Stimulated activated CD8-positive, alpha-beta memory T cell treated with anti-CD3 and anti-CD28 coated beads, Interleukin-4, amount 100 ng/mL, for 1 hour (primary cell): ENCODE results near the gene KANSL1.

ENCODE experiments used
- DNase-seq, 2 donors: peaks; one replicate each; pipeline ENCODE4 v3.0.0-alpha.2; 2020; ENCODE audit warnings: low read depth in 2 of 2, low spot score in 1 of 2

KANSL1 gene

DNA sequence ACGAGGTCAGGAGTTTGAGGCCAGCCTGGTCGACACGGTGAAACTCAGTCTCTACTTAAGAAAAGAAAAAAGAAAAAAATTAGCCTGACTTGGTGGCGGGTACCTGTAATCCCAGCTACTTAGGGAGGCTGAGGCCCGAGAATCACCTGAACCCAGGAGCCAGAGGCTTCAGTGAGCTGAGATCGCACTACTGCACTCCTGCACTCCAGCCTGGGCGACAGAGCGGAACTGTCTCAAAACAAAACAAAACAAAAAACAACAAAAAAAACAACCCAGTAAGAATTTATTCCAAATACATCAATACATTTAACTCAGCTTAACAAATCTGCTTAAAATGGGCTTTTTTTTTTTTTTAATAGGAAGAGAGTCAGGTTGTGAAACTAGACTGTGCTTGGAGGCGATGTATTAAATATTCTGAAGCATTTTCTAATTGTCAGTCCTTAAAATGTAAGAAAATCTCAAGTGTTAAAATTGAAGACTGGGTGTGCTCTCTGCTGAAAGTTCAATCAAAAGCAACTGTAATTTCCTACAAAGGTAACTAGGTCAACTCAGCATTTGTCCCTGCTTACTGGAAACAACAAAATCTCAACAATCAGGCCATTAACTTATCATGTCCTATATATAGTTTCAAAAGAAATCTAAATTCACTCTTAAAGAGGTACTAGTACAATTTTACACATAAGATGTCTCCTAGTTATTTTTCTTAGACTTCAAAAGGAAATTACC lies 23.2 kb downstream of the KANSL1 start:
- no peak for DNase-seq

DNA sequence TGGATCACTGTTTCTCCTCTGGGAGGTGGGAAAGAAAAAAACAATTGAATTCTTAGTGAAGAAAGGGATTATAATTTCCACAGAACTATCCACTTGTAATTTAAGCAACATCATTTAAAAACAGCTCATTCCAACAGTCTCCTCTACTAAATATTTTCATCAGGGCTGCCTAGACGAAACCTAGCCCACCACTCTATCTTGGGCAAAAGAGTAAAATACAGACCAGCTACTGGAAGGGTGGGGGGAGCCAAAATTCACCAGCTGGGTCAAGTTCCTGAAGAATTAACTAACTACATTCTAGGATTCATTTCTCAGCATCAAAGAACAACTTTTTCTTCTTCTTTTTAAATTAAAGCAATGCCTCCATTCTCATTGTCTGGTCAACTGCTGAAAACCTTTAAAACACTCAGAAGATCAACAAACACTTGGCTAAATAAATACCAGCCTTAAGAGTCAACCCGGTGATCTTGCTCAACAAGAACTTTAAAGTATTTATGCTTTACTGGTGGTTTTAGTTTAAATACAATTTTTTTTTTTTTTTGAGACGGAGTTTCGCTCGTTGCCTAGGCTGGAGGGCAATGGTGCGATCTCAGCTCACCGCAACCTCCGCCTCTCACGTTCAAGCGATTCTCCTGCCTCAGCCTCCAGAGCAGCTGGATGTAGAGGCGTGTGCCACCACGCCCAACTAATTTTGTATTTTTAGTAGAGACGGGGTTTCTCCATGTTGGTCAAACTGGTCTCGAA lies 25.2 kb downstream of the KANSL1 start:
- no peak for DNase-seq

DNA sequence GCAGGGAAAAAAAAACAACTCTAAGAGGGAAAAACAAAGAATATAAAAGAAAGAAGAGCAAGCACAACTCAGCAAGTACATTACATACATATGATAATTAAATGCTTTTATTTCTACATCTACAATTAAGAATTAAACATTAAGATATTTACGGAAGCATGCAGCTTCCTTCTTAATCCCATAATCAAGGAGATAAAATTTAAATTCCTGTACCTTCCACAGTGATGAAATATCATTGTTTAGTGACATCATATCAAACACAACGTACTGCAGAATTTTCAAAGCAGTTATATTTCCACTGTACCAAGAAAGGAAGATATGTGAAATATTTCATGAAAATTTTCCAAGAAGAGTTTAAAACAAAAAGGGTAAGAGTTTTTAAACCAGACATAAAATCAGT lies 26.0 kb downstream of the KANSL1 start:
- no peak for DNase-seq

DNA sequence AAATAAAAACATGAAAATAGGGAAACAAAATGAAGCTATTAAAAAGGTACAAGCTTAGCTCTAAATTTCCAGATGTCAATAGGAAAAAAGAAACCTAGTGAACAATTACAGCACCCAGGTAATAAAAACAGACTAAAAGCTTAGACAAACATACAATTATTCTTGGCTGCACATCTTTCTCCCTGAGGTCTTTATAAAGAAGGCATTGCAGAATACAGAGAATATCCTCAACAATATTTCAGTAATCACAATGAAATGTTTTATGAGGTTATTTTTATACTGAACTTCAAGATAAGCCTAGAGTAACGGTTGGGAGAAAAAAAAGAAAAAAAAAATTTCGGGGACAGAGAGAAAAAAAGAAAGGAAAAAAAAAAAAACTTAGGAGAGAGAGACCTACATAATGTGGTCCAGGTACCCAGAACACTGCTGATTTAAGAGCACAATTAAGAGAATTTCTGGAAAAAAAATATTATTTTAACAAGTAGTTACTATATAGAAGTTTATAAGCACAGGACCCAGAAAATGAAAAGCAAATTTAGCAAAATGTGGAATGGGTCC lies 26.5 kb downstream of the KANSL1 start:
- no peak for DNase-seq

DNA sequence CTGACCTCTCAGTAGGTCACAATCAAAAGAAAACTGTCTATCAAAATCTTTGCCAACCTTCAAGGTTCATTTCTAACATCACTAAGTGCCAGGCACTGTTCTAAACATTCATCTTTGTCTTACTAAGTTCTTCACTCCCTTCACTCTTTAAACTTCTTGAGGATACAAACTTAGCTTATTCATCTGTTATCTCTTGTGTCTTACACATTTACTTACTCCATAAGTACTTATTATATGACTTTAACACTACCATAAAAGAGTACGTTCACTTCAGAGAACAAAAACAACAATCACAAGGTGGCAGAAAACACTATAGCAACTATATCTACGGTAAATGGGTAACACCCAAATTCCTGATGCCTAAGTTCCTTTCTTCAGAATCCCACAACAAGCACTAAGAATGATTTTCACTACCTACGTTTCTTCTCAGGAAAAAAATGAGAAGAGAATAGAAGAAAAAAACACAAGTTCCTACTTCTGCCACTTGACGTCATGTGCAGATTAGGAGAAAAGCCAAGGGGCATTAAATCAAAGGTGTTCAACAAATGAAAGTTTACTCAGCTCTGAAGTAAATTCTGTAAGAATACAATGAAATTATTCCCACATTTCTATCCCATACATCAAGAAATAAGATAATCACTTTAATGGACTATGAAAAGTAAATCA lies 29.2 kb downstream of the KANSL1 start:
- no peak for DNase-seq

DNA sequence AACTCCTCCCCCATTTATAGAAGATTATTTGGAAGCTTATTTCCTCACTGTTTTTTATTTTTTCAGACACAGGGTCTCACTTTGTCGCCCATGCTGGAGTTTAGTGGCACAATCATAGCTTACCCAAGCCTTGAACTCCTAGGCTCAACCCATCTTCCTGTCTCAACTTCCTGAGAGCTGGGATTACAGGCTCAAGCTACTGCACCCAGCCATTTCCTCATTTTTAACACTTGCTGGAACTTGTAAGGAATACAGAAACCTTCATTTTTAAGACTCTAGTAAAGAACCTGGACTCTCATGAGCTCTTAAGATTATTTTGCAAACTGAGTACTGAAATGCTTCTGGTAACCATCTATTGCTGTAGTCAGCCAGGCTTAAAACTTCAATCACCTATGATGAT lies 29.9 kb downstream of the KANSL1 start:
- no peak for DNase-seq

DNA sequence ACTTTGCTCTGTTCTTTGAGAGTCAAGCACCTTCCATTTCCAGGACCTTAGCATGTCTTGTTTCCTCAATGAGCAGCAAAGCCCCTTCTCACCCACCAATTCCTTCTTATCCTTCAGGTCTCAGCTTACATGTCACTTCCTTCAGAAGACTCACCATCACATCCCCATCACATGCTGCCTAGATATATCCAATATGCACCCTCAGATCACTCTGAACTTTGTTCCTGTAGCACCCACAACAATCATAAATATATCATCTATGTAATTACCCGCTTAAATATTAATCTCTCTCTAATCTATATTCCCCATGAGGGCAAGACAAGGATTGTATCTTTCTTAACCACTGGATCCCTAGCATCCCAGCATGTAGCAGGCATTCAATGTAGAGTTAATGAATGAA lies 30.4 kb downstream of the KANSL1 start:
- DNase-seq, result no peak

DNA sequence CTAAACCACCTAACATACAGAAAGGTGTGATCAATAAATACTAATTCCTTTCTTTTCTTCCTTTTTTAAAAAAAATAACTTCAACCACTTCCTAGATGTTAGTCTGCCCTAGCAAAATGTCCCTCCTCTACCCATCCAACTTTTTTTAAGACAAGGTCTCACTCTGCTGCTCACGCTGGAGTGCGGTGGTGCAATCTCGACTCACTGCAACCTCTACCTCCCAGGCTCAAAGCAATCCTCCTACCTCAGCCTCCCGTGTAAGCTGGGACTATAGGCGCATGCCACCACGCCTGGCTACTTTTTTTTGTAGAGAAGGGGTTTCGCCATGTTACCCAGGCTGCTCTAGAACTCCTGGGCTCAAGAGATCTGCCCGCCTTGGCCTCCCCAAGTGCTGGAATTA lies 33.1 kb downstream of the KANSL1 start:
- no peak for DNase-seq

DNA sequence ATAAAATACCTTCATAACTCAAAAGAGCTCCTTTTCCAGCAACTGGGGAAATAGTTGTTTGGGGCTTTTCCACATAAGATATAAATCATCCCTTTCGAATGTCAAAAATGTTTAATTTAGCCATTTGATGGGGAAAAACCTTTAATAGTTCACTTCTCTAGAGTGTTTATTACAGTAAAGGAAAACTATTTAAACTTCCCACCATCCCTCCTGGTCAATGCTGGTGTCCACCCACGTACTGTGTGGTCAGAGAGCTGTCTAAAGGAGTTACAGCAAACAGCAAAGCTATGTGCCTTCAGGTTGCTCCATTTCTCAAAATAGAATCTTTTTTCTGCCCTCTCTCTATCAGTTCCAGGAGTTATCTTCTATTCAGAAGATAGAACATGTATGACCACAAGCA lies 33.5 kb downstream of the KANSL1 start:
- DNase-seq, result no peak

DNA sequence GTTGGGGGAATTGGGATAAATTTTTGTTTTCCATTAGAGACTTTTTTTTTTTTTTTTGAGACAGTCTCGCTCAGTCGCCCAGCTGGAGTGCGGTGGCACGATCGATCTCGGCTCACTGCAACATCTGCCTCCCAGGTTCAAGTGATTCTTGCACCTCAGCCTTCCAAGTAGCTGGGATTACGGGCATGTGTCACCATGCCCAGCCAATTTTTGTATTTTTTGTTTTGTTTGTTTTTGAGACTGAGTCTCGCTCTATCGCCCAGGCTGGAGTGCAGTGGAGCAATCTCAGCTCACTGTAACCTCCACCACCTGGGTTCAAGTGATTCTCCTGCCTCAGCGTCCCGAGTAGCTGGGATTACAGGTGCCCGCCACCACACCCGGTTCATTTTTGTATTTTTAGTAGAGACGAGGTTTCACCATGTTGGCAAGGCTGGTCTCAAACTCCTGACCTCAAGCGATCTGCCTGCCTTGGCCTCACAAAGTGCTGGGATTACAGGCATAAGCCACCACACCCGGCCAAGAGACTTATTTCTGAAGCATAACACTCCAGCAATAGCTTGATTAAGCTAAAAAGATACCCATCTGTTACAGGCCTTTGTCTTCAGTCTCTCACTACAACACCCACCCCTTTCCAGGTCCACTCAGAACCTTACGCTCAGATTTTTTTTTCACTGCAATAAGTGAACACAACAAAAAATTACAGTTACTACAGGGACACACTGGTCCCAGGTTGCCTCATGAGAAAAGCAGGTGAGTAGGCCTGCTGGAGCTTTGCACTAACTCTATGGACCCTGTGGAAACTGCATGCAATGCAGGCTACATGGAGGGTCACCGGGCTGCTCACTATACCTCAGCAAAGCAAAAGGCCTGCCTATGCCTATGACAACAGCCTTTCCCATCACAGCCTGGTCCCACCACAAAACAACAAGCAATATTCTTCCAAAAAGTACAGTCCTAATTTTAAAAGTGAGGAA lies 34.6 kb downstream of the KANSL1 start:
- no peak for DNase-seq

DNA sequence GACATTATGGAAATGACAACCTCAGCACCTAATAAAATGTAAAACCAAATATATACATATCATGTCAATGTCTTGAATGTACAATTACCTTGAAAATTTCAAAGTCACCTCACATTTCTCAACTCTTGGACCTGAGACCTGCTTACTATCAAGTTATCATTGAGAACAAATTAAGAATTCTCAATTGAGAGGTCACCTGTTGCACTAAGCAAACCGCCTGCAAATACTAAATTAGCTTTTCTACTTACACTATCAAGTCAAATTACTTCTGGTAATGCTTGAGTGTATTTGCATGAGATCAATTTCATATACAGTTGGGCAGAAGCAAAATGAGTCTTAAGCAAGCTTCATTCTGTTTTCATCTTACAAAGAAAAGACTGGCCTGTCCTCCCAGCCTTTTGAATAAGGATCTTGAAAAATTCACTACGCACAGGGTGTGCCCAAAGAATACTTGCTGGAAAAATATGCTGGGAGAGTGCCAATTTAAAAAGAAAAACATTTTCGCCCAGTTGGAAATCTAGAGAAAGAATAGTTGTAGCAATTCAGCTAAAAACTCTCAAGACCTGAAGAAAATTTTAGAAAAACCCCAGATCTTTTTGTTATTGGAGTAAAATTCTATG lies 35.7 kb downstream of the KANSL1 start:
- no peak for DNase-seq

DNA sequence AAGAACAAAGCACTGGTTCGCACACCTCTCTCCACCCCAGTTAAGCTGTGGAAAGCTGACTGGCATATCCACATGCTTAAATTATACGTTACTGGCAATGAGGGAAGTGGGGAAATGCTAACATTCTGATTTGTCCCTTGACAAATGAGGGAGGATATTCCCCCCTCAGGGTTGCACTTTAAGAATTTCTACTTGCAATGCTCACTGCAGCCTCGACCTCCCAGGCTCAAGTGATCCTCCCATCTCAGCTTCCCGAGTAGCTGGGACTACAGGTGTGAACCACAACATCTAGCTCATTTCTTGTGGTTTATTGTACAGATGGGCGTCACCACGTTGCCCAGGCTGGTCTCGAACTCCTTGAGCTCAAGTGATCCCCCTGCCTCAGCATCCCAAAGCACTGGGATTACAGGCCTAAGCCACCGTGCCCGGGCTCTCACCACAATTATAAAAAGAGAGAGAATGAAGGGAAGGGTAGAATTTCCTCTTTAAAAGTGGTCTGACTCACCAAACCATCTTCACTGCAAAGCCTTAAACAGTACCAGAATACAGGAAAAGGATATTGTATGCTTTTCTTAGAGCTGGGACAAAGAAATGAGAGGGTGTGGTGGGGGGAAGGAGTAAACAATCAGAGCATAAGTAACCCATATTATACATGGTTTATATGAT lies 38.9 kb downstream of the KANSL1 start:
- no peak for DNase-seq

DNA sequence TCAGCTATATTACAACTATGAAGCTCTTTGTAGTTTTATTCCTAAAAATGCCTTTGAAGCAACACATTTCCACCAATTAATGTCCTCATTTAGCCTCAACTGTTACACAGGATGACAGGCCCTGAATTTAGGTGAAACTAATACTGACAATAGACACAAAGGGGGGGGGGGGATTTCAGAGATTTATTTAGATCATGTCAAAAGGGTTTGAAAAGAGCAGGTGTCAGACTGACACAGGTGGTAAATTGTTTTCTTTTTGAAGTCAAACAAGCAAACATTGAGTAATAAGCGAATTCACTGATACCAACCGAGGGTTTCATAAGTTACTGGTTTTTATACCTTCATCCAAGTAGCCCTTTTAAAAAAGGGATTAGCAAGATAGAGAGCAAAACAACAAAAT lies 40.8 kb downstream of the KANSL1 start:
- no peak for DNase-seq

DNA sequence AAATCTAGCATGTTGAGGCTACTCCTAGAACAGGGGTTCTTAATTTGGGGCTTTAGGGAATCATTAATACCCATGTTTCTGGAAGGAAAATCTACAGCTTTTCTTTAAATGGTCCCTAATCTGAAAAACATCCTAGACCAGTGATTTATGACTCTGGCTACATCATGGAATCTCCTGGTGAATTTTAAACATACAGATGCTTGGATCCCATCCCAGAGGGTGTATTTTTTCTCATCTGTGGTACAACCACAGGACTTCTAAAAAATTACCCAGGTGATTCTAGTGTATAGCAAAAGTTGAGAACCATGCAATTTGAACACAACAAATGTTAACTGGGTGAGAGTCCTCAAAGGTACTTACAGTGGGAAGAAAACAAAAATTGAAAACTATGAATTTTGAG lies 41.5 kb downstream of the KANSL1 start:
- DNase-seq, result no peak

DNA sequence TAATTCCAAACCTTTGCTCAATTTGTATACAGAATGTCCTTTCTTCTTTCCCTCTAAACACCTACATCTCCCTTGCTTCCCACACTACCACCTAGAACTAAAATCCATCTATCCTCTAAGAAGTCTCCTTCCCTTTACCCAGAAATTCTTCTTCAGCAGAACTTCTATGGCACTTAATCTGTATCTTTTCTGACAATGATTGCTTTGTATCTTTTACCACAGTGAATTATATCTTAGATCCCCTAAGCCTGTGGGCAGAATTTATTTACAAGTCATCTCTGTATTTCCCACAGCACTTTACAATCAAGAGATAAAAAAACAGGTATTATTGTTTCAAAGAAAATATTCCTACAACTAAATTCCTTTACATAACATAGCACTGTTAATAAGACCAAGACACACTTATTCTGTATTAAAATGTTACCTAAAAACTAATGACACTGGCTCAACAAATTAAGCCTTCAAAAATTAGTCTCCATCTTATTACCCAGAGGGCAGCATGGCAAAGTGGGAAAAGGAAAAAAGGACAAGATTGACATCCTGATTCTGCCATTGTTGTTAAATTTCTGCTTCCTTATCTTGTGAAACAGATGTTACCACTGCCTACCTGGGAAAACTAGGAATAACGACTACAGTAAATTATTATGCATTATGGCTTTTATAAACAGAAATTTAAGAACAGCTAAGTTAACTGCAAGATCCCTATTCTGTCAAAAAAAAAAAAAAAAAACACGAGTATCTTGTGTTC lies 42.8 kb downstream of the KANSL1 start:
- DNase-seq, result no peak

DNA sequence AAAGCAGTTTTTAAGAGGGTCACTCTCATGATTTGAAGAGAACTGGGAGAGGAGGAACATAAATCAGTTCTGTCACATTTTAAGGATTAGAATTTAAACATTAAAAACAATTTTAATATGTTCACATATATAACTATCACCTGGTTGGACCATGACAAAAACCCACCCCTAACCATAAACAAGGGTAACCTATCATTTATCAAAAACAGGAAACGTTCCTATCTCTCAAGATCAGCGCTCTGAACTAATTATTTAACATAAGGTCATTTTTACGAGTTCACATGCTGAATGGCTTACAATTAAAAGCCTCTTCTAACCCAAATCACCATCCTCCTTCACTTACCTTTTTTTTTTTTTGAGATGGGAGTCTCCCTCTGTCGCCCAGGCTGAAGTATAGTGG lies 45.0 kb downstream of the KANSL1 start:
- DNase-seq, result no peak

DNA sequence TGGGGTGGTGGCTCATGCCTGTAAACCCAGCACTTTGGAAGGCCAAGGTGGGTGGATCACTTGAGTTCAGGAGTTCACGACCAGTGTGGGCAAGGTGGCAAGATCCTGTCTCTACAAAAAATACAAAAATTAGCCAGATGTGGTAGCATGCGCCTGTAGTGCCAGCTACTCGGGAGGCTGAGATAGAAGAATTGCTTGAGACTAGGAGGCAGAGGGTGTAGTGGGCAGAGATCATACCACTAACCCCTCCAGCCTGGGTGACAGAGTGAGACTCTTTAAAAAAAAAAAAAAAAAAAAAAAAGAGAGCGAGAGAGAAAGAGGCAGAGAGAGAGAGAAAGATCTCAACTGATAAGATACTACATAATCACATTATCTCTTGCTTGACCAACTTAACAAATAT lies 45.9 kb downstream of the KANSL1 start:
- no peak for DNase-seq

DNA sequence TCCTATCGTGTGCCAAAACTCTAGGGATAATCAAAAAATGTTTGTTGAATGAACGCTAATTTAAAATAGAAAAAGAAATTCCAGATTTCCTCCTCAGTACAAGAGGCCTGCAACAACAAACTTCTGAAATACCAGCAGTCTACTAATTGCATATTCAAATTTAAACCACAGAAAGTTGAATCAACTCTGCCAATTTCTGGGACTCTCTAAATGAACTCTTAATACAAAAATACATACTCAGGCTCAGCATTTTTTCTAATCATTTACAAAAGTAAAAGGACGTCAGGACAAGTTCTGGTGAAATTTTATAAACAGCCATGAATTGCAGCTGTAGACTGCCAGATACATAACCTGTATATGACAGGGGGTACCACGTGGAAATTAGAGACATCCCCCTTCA lies 49.0 kb downstream of the KANSL1 start:
- no peak for DNase-seq

DNA sequence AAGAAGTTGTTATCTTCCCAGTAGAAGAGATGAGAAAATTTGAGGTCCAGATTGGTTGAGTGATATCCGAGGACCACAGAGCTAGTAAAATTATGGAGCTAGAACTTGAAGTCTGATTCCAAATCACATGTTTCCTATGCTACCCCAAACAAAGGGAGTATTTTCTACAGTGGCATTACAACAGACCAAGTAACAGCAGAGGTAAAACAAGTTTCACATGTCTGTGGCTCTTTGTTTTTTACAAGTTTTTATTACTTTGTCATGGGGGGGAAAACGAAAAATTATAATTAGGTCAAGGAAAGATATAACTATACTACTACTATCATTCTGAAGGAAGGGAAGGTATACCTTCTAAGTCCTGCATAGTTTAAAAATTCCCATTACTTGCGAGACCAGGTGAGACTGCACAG lies 49.4 kb downstream of the KANSL1 start:
- DNase-seq, result no peak
